NCI-H2171 (cell line): ENCODE data around the gene FRG2B.
"Not testable (repeated sequence)": the region's sequence is repeated elsewhere in the genome, so short reads cannot be mapped to it uniquely, and the experiment has no call there.

Experiments used
- DNase-seq: peaks from one replicate; lab custom pipeline; 2025; lab: John Stamatoyannopoulos, UW

The FRG2B gene

DNA sequence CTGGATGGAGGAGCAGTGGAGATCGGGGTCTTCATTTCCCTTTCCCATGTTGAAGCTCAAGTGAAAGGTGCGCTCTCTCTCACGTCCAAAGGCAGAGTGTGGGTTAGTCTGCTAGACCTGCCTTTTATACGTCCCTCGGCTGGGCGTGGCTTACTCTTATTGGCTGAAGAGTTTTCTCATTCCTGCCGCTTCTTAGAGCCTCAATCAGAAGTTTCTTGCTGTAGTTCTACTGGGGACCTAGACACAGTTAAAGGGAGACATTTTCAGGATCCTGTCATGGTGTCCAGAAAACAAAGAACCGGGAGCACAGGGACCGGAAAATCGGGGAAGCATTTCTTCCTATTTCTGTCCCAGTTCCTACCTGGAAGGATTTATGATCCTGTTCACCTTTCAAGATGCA is at the start of gene FRG2B:
FRG2B (minus strand) TSS at position 101 of the 400 bp plus-strand sequence; CDS start at position 48, 53 bp downstream.
- not testable (repeated sequence) for DNase-seq

DNA sequence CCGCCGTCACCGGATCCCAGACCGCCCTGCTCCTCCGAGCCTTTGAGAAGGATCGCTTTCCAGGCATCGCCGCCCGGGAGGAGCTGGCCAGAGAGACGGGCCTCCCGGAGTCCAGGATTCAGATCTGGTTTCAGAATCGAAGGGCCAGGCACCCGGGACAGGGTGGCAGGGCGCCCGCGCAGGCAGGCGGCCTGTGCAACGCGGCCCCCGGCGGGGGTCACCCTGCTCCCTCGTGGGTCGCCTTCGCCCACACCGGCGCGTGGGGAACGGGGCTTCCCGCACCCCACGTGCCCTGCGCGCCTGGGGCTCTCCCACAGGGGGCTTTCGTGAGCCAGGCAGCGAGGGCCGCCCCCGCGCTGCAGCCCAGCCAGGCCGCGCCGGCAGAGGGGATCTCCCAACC is 40.9 kb upstream of the FRG2B start:
- DNase-seq: not testable (repeated sequence)

DNA sequence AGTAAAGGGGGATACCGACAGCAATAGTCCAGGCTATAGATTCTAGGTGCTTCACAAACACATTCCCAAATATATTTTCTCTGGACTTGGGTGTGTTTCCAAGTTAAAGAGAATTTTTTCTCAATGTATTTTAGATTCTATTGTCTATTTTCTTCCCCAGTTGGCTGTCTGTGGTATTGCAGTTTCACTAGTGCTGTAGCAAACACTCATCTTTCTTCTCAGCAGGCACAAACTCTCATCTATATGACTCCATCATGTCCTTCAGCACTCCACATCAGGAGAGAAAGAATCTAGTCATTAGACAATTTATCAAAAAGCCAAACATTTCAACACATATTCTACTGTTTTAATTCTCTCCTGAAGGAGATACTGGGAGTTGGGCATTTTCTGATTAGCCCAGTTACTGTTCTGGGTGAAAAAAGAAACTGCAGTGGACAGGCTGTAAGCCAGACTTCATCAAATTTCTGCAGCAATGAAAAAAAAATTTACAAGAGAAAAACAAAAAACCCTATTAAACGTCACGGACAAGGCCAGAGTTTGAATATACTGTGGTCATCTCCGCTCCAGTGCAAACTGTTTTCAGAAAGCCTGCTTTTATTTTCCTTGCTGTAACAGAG is 37.1 kb upstream of the FRG2B start:
- DNase-seq: not testable (repeated sequence)

DNA sequence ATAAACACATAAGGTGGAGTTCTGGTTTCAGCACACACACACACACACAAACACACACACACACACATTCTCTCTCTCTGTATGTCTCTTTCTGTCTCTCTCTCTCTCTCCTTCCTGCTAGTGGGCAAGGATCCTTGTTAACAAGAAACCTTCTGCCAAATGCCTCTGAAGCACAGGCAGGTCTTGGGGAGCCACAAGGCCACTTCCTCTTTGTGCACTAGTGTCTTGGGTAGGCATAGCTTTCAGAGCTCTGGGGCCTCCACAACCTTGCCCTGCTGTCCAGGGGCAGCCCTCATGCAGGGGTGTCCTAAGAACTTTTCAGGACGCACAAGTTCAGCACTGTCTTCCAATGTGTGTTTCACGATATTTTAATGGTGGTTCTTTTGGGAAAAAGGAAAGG is 34.5 kb upstream of the FRG2B start:
- not testable (repeated sequence) for DNase-seq

DNA sequence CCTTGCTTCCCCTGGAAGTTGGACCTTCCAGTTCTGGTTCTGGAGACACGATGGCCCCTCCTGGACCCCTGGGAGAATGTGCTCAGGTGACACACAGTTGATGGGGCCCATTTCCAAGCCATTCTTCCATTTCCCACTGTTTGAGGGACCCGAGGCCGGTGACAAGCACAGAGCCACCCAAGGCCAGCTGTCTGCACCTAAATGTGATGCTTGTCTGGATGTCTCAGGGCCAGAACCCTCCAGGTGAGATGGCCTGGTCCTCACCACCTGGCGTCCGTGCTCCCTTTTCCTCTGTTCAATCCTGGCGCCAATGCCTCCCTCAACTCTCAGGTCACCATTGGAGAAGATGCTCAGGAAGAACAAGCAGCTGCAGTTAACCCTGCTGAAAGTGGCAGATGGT is 33.9 kb upstream of the FRG2B start:
- DNase-seq: not testable (repeated sequence)

DNA sequence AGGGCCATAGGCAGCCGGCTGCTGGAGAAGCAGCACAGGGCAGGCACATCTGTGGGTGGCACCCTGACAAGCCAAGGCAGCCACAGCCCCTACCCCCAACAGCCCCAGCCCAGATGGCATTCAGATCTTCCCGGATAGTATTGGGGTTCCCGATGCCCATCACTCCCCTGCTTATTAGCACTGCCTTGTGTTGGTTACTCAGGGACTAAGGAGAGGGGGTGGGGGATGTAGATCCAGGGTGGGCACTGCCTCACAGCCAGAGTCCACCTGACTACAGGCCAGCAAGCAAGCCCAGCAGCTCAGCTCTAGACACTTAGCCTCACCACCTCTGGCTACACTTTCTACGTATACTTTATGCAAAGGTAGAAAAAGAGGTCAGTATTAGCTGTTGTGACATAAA is 30.7 kb upstream of the FRG2B start:
- DNase-seq: not testable (repeated sequence)

DNA sequence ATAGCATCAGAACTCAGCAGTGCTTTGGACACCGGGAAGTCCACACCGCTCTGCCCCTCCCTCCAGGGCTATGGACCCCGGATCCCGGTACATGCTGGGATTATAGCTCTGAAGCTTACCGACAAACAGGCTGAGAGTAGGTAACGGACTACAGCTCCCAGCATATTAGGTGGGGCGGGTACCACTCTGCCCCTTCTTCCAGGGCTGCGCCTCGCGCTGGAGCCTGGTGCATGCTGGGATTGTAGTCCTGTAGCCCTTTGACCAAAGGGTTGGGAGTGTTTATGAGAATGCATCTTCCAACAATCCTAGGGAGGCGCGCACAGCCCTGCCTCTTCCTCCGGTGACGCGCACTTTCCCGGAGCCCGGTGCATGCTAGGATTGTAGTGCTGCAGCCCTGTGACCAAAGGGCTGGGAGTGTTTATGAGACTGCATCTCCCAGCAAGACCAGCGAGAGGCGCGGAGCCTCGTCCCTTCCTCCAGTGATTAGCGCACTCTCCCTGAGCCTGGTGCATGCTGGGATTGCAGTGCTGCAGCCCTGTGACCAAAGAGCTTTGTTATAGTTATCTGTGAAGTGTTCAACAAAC is 22.4 kb upstream of the FRG2B start:
- not testable (repeated sequence) for DNase-seq

DNA sequence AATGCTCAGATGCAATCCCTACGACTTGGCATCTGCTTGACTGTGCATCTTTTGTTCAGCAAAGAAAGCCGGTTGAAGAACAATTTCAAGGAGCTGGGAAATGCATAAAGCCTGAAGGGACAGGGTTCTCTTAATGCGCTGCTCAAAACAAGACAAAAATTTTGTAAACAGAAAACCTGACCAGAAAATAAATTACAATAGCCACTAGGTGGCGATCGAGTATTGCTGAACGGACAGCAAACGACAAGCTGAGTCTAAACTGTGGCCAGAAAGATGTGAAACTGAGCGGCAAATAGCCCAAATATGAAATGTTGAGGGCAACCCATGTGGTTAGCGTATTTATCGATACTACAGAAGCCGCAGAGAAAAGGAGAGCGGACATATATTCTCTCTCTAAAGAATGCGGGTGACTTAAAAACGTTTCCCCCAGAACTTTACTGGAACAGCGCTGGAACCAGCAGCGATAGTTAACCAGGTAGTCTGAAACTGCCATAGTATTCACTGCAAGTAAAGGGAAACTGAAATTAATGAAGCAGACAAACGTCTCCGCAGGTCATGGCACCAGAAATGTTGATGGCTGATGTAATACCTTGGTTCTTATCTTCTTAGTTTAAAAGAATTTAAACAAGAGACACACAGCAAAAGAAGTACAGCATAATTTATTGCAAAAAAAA is 20.6 kb upstream of the FRG2B start:
- not testable (repeated sequence) for DNase-seq

DNA sequence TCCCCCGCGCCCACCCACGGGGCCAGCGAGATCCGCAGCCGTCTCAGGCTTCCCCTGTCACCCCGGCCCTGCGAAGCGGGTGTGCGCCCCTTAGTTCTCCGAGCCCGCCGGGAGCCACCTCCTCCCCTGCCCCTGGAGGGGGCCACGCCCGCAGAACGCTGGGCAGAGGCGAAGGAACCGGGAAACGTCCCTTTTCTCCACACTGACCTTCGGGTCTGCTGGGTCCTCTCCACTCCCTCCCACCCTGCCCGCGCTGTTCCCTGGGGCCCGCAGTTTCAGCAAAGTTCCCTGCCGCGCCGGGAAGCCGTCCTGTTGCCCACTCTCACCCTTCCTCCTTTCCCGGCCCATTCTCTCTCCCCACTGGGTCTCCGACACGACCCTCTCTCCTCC is 11.2 kb upstream of the FRG2B start:
- not testable (repeated sequence) for DNase-seq

DNA sequence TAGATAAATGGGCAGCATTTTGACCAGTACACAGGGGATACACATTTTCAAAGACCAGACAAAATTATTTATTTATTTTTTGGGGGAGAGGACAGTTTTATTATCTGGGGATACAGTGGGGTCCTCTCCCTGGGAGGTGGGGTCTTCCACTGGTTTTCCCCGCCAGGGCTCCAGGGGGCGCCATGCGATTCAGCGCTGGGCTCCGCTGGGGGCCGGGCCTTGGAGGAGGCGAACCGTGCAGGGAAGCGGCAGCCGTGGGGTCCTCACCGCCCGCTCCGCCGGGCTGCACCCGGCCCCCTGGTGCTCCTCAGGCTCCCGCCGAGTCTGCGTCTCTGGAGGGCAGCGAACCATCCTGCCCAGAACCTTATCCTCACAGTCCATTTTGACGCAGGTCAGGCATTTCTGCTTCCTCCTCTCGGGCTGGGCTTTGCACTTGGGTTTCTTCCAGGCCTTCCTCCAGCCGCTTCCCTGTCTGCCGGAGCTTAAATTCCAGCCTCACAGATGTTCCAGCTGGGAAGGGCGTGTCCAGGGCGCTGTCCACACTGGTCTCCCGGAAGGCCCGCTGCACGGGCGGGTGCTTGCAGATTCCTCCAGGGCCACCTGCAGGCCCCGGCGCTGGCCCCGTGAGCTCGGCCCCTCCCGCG is 10.7 kb upstream of the FRG2B start:
- DNase-seq: not testable (repeated sequence)

DNA sequence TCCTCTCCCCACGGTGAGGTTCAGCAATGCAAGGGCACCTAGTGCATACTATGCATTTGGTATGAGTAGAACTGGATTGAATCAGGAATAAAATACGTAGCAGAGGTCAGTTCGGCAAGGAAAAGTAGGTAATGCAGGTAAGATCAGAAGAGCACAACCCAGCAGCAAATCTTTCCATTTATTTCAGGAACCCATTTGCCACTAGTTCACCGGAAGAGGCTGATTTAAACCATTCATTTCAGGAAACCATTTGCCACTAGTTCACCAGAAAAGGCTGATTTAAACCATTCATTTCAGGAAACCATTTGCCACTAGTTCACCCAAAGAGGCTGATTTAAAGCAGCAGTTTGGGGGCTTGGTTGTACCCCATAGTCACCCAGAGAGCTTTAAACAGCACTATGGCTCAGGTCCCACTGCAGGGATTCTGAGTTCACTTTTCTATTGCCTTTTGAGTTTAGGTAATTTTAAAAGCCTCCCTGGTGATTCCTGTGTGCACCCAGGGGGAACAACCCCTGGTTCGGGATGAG is 4.2 kb upstream of the FRG2B start:
- not testable (repeated sequence) for DNase-seq

DNA sequence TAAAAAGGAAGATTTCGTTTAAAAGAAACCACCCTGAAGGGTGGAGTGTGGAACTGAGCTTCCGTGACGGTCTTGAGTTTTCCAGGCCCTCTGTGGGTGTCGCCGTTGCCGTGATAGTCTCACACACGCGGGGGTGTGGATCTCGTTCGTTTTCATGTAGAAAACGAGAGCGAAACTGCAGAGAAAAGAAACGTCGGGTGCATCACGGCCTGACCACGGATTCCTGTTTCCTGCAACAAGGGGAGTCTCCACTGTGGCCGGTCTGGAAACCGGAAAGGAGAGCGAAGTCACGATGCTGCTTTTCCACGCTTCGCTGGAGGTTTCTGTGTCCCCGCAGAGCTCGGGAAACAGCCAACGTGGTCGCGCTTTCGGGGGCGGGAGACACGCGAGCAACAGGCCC is 4.1 kb downstream of the FRG2B start:
- DNase-seq: not testable (repeated sequence)

DNA sequence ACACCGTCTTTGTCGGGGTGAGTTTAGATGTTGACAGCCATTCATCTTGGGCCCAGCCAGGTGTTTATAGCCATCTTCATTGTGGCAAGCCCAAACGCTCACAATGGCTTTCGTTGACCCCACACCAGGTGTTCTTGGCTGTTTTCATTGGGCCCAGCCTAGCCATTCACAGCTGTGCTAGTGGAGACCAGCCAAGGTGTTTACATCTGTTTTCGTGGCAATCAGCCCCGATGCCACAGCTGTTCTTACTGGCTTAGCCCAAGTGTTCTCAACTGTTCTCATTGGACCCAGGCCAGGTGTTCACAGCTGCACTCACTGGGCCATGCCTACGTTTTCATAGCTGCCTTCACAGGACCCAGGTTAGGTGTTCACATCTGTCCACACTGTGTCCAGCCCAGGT is 7.7 kb downstream of the FRG2B start:
- no peak for DNase-seq

DNA sequence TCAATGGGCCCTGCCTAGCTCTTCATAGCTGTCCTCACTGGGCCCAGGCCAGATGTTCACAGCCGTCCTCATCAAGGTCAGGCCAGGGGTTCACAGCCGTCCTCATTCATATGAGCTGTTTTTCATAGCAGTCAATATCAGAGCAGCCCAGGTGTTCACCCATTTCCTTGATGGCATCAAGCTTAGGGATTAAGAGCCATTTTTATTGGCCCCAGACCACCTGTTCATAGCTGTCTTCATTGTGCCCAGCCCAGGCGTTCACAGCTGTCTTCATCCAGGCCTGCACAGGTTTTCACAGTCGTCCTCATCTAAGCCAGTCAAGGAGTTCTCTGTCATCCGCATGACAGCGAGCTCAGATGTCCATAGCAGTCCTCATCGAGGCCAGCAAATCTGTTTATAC is 9.4 kb downstream of the FRG2B start:
- DNase-seq: no peak

DNA sequence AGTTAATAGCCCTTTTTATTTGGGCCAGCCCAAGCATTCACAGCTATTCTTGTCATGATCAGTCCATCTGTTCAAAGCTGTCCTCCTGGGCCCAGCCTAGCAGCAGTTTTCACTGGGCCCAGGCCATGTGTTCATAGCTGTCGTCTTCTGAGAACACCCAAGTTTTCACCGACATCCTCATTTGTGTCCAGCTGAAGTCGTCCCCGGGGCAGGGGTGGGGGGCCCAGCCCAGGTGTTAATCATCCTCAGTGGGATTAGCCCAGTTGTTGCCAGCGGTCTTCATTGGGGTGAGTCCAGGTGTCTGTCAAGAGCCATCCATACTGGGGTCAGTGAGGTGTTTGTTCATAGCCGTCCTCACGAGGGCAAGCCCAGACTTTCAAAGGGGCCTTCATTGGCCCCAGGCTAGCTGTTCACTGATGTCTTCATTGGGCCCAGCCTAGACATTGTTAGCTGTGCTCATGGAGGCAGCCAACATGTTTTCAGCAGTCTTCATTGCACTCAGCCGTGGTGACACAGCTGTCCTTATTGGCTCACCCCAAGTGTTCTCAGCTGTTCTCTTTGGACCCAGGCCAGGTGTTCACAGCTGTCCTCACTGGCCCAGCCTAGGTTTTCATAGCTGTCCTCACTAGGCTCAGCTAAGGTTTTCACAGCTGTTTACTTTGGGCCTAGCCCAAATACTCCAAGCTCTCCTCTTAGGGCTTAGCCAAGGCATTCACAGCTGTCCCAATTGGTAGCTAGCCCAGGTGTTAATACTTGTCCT is 10.0 kb downstream of the FRG2B start:
- DNase-seq: no peak

DNA sequence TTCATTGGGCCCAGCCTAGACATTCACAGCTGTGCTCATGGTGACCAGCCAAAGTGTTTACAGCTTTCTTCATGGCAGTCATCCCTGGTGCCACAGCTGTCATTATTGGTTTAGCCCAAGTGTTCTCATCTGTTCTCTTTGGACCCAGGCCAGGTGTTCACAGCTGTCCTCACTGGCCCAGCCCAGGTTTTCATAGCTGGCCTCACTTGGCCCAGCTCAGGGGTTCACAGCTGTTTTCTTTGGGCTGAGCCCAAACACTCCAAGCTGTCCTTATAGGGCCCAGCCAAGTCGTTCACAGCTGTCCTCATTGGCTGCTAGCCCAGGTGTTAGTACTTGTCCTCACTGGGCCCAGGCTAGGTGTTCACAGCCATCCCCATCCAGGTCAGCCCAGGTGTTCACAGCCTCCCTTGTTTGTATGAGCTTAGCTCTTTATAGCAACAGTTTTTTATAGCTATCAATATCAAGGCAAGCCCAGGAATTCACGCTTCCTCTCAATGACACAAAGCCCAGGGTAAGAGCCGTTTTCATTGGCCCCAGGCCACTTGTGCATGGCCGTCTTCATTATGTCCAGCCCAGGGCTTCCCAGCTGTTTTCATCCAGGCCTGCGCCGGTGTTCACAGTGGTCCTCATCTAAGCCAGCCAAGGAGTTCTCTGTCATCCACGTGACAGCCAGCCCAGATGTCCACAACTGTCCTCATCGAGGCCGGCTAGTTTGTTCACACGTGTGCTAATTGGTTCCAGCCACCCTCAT is 11.6 kb downstream of the FRG2B start:
- peak; percentile 6 for DNase-seq

DNA sequence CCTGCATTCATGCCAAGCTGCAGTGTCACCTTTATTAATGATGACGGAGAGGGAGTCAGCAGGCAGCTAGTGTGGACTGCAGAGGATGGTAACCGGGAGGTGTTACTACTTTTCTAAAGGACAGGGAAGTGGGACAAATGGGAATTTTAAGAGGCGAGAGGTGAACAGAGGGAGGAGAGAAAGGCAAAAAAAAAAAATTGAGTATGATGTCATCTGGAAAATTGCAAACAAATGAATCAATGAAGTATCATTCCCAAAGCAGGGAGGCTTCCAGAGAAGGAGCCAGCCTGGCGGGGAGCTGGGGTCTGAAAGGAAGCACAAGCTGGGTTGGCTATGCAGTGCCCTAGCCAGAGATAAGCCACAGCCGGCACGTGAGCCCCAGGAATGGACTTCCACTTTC is 12.9 kb downstream of the FRG2B start:
- DNase-seq: no peak

DNA sequence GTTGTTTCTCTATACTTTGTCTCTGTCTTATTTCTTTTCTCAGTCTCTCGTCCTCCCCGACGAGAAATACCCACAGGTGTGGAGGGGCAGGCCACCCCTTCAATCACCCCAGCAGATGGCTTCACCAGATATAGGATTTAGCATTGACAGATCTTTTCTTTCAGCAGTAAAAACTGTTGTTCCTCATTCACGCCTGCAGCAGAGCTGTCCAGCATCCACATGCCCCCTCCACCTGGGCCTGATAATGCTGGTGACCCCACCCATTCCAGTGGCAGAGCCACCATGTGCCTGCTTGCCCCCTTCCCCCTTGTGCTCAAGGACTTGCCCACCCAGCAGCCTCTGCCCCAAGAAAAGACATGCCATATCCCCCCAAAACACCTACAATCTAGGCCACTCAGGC is 15.5 kb downstream of the FRG2B start:
- no peak for DNase-seq

DNA sequence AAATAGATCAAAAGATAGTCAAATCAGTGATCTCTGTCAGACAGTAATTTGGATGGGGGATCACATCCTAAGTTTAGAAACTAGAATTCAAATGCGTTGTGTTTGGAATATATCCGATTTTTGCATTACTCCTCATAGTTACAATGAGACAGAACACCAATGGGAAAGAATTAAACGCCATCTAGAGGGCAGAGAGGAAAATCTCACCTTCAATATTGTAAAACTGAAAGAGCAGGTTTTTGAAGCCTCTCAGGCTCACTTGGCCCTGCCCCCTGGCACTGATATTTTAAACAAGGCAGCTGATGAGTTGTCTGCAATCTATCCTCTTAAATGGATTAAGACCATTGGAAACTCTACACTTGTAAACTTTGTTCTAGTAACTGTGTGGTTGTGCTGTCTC is 17.7 kb downstream of the FRG2B start:
- DNase-seq: no peak

DNA sequence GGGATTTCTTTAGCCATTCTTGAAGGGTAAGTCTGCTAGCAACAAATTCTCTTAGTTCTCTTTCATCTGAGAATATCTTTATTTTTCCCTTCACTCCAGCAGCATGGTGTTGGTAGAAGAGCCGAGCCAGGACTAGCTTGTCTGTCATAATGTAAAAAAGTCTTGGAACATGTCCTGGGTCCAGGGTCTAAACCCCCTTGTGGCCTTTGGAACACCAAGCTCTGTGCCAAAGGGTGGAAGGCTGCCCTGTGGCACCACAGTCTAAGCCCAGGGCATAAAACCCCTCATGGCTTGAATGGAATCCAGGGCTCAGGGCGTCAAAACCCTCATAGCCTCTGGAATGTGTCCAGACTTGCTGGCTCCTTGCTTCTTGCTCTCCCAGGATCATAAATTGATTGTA is 23.2 kb downstream of the FRG2B start:
- not testable (repeated sequence) for DNase-seq

DNA sequence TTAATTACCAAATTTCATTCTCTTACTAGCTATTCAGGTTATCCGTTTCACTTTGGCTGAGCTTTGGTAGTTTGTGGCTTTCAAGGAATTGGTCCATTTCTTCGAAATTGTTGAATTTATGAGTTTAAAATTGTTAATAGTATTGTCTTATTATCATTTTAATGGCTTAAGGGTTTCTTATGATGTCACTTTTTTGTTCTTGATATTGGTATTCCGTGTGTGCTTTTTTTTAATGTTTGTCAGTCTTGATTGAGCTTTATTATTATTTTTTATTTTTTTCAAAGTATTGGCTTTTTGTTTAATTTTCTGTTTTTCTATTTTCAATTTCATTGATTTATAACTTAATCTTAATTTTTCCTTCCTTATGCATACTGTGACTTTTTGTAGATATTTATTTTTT is 25.9 kb downstream of the FRG2B start:
- DNase-seq: no peak
